HG03135 (cell line): ENCODE results near the gene KANSL1.

Source experiments
- ATAC-seq: cut with Tn5 transposase; IDR thresholded peaks from one replicate; pipeline ENCODE4 v1.9.1; 2021; ENCODE audit warnings: mild to moderate bottlenecking, moderate library complexity; ENCODE audit not compliant: unreplicated experiment

The KANSL1 gene

DNA sequence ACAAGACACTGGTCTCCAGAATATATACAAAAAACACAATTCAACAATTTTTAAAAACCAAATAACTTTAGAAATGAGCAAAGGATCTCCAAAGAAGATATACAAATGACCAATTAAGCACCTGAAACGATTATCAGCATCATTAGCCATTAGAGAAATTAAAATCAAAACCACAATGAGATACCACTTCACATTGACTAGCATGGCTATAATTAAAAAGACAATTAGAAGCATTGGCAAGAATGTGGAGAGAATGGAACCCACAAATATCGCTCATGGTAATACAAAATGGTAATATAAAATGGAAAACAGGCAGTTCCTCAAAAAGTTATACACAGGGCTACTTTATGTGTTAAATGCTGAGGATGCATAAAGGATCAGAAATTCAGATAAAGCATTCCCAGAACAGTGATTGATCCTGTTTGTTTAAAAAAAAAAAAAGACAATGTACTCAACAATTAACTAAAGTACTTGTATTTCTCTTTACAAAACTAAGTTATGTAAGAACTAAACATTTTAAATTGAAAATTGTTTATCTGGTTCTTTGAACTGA is 52.5 kb downstream of the KANSL1 start:
- ATAC-seq: no peak

DNA sequence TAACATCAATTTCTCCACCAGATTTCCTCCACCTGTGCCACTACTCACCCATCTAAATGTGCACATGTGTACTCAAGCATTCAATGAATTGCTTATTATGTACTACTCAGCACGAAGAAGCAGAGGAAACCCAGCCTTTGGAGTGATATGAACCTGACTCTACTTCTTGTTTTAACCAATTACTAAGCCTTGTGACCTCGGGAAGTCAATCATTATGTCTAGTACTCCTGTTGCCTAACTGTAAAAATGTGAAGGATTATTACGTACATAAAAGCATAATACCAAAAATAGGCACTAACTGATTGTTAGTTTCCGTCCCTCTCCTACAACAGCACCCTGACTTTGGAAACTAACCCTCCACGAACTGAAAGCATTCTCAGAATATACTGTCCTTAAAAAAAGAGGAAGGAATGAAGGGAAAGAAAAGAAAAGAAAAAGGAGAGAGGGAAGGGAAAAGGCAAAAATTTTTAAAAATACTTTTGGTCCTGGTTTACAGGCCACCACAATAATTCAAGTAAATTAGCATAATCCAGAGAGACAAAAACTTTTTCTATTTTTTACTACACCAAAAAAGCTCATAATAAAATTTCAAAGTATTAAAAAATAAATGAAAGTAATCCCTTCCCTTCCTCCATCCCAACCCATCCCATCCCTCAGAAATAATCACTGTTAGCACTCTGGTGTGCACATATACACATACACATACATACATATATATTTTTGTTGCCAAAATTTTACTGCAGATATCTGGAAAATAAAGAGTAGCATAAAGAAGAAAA is 53.6 kb downstream of the KANSL1 start:
- ATAC-seq: no peak

DNA sequence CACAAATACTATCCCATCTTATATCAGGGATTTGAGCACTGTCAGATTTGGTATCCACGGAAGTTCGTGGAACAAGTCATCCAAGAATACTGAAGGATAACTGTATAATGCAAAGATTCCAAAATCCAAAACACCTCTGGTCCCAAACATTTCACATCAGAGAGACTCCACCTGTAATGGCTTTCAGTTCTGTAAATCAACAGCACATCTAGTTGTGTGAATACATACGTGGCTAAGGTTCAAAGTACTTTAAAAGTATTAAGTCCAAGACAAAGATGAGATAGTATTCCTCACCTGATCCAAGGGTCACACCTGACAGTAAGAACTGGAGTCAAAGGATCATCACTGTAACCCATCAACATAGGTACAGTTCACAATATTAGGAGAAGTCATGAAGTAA is 54.8 kb downstream of the KANSL1 start:
- ATAC-seq: no peak

DNA sequence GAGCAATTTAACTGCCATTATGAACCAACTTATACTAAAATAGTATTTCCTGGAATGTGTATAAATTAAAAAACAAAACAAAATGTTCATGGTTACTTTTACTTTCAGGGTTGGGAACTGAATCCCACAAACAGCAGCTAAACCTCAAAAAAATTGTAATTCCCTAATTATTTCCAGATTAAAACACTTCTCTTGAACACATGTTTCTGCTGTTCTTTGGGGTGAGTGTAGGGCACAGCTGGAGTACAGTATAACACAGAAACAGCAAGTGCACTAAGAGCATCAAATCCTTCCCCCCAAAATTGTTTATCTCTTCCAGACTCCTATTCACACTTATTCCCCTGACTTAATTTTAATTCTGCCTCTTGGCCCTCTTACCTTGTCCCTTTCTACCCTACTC is 56.4 kb downstream of the KANSL1 start:
- no peak for ATAC-seq

DNA sequence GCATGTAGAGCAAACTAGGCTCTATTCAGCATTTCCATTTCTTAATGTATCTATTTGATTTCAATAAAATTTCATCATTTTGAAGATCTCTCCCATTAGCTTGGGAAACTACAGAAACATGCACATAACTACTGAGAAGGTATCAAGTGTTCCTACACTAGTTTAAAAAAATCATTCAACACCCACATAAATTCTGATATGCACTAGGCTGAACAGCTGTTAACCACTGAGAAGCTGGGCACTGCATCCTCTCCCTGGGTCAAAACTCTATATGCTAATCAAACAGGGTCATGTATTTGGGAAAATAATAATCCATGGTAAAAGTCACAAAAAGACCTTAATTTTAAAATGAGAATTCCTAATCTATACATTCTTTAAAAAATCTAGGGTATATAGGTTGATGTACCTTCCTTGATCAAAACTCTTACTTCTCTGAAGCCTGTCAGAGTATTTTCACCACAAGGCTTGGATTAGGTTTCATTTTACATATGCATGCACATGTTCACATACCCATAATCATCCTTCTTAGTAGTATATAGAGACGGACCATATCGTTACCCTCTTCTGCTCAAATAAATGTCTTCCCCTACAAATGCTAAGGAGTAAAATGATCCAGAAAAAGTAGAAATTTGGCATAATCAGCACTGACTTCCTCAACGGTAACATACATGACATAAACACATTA is 57.2 kb downstream of the KANSL1 start:
- no peak for ATAC-seq

DNA sequence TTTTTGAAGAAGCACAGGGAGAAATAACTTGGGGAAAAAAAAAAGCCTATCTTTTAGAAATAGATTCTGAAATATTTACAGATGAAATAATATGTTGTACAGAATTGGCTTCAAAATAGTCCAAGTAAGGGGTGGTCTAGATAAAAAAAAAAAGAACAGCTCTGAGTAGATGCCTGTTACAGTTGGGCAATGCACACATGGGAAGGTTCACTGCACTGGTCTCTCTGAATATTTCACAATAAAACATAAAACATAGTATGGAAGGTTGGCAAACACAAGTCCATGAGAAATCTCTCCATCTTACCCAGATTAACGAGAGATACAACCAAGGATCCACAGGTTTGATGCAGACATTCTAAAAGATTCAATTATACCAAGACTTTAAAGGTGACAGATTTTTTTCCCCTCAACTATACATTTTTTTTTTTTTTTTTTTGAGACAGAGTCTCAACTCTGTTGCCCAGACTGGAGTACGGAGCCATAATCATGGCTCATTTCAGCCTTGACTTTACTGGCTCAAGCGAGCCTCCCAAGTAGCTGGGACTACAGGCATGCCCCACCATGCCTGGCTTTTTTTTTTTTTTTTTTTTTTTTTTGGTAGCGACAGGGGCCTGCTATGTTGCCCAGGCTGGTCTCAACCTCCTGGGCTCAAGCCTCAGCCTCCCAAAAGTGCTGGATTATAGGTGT is 58.0 kb downstream of the KANSL1 start:
- no peak for ATAC-seq

DNA sequence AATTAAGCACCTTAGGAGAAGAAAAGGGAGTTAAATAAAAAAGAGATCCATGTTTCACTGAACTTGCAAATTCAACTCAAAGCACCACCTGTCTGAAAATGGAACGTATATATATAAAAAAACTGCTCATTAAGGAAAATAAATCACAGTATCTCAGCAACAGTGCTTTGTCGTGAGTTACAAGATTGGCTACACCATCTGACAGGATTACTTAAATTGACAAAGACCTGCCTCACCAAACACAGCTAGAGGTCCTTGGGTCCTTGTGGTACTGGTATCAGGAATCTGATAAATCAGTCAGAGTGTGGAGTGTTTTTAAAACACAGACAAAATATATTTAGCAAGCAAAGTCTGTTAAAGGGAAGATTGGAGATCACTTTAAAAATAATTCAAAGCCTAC is 63.9 kb downstream of the KANSL1 start:
- ATAC-seq: no peak

DNA sequence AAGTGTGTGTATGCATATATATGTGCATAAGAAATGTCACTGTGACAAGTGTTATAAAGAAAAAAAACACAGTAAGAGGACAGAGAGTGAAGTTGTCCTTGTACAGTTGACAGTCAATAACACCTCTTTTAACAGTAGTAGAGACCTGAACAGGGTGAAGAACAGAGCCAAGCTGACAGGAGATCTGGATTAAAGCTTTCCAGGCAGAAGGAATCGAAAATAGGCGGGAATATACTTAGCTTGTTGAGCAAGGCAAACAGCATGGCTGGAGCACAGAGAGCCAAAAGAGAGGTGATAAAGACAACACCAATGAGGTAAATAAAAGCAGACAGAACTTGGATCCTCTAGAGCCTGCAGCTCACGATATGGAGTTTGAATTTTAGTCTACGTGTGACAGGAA is 64.8 kb downstream of the KANSL1 start:
- no peak for ATAC-seq

DNA sequence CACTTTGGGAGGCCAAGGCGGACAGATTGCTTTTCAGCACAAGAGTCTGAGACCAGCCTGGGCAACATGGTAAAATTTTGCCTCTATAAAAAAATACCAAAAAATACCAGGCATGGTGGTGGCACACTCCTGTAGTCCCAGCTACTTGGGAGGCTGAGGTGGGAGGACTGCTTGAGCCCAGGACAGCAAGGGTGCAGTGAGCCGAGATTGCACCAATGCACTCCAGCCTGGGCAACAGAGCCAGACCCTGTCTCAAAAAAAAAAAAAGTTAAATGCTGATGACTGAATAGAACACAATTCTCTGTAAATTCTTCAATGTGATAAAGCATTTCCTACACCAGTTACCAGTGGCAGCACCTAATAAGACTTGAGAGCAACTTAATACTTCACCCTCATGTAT is 65.7 kb downstream of the KANSL1 start:
- ATAC-seq: no peak

DNA sequence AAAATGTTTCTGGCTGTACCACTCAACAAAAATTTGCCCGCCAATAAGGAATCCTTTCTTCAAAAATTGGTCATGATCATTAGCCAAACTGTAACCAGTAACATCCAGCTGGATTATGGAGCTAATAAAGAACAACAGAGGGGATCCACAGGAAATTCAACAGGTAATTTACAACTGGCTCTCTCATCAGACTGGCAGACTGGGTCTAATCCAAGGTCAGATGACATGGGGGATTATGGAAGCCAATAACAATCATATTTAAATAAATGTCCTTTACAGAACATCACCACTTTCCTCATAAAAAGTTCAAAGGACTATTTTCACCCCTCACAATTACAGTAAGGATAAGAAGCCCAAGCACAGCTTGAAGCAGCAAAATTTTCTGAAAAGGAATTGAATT is 66.4 kb downstream of the KANSL1 start:
- no peak for ATAC-seq

DNA sequence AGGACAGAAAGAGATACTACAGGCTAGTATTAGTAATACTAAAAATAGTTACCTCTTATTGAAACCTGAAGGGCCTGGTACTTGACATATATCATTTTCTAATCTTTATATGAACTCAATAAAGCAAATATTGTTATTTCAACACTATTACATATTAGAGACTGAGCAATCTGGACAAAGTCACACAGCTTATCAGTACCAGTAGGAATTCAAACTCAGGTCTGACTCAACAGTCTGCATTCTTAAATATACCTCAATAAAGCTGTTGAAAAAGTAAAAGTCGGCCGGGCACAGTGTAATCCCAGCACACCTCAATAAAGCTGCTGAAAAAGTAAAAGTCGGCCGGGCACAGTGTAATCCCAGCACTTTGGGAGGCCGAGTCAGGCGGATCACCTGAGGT is 67.4 kb downstream of the KANSL1 start:
- ATAC-seq: no peak

DNA sequence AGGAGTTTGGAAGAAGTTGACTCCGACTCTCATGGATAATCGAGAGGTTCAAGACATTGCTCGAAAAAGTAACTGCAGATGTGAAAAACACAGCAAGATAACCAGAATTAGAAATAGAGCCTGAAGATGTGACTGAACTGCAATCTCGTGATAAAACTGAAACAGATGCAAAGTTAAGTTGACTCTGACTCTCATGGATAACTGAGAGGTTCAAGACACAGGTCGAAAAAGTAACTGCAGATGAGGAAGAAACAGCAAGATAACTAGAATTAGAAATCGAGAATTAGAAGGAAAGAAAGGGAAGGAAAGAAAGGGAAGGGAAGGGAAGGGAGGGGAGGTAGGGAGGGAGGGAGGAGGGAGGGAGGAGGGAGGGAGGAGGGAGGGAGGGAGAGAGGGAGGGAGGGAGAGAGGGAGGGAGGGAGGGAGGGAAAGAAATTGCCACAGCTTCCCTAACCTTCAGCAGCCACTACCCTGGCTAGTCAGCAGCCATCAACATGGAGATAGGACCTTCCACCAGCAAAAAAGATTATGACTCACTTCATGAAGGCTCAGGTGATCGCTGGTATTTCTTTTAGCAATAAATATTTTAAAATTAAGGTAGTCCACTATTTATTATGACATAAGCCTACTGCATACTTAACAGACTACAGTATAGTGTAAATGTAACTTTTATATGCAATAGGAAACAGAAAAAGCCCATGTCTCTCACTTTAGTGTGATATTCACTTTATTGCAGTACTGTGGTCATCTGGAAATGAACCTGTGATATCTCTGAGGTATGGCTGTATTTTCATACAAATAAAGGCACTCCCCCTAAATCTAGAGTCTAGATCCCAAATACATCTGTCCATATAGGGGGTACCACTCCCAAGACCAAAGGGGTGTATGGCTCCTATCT is 68.3 kb downstream of the KANSL1 start:
- no peak for ATAC-seq

DNA sequence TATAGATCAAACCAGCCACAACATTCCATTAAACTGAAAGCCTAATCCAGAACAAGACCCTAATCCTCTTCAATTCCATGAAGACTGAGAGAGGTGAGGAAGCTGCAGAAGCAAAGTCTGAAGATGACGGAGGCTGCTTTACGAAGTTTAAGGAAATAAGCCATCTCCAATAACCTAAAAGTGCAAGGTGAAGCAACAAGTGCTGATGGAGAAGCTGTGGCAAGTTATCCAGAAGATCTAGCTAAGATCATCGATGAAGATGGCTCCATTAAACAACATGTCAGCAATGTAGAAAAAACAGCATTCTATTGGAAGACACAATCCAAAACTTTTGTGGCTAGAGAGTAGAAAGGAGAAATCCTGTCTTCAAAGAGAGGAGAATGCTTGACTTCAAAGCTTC is 69.6 kb downstream of the KANSL1 start:
- no peak for ATAC-seq

DNA sequence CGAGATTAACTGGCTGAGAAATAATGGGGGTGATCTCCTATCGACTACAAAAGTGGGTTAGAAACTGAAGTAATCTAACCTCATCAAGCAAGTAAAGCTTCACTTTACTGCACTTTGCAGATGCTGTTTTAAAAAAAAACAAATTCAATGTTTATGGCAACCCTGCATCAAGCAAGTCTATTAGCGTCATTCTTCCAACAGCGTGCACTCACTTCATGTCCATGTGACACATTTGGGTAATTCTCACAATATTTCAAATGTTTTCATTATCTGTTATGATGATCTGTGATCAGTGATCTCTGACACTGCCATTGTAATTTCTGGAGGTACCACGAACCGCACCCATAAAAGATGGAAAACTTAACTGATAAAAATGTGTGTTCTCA is 70.8 kb downstream of the KANSL1 start:
- ATAC-seq: no peak

DNA sequence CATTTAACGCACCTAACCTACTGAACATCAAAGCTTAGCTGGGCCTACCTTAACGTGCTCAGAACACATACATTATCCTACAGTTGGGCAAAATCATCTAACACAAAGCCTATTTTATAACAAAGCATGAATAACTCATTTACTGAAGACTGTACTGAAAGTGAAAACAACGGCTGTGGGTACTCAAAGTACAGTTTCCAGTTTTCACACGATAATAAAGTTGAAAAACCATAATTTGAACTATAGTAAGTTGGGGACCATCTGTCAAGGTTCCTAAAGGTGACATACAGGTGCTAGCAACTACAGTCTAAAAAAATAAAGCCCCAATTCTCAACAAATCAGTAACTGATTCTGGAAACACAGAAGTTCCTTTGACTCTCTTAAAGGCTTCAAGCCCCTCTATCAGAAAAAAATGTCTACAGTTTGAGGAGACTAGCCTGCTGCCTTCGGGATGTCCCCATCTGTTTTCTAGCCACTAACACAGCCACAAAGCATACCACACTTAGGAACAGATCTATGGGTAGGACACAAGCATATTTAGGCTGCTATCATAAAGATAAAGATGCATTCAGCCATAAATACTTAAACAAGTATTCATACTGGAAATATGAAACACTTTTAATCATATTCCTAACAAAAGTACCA is 71.3 kb downstream of the KANSL1 start:
- no peak for ATAC-seq

DNA sequence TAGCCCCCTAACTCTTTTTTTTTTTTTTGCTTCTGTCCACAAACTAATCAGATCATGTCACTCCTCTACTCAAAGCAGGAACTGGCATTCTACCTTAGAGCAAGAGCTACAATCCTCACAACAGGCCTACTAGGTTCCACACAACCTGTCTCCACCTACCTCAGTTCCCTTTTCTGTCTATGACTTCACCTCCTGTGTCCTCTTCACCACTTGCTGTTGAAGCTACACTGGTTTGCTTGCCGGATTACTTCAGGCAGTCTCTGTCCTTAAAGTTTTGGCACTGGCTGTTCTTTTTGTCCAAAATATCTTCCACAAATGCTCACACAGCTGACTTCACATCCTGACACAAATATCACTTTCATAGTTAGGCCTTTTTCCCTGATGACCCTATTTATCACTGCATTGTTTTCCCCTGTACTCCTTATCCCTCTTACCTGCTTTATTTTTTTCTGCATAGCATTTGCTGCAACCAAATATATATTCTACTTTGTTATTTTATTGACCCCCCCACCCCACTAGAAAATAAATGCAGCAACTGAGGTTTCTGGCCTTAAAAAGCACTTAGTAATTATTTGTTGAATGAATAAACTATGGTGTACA is 72.0 kb downstream of the KANSL1 start:
- no peak for ATAC-seq

DNA sequence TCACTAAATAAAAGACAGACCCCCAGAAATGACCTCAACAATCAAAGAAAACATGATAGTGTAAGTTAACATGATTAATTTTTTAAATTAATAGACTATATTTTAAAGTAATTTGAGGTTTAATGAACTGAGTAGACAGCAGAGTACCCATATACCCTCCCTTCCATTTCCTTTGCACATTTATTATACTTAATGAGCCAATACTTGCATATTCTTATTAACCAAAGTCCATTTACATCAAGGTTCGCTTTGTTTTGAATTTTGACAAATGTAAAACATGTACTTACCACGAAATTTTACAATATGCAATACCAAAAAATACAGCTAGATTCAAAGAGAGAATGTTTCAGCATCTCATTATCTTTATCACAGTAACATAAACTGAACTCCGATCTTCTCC is 72.7 kb downstream of the KANSL1 start:
- ATAC-seq: no peak

DNA sequence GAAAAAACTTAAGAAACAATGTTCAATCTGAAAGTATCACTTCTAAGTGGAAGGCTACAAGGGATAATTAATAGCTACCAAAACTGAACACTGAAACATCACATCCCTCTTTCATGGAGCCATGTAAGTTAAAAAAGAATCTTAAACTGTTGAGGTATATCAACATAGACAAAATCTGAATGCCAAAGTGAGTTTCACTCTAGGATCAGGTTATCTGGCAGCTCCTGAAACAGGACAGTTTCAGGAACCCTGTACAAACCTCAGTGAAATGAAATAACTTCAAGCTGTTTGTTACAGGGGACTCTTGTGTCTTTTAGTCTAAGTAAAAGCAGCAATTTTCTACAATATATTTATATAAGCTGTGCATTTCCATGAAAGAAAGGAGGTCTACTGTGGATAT is 73.2 kb downstream of the KANSL1 start:
- ATAC-seq: no peak

DNA sequence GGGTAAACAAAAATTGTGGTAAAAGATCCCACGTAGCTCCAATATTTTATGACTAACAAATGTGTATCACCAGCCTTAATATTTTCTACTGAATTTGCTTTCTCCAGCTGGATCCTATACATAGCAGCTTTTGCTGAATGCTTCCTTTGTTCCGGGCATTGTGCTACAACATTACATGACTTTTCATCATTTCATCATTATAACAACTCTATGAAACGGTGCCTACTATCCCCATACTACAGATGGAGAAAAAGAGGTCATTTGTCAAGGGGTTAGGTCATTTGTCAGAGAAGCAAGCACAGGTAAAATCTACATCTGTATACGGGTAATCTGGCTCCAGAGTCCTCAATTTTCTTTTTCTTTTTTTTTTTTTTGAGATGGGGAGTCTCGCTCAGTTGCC is 74.3 kb downstream of the KANSL1 start:
- ATAC-seq: no peak
